Glutamatergic neuron (in vitro differentiated cells): ENCODE measurements around the gene PALLD. TPM values are rescaled to one million over a fixed set of nuclear protein-coding genes. Genes with fewer than 3 reads are reported as not detected.

Experiments used
- DNase-seq: peaks from one replicate; pipeline ENCODE4 v3.0.0; 2022
- H3K27ac Mint-ChIP-seq: one replicate; pipeline ENCODE4 v1.8.0; 2020; ENCODE audit warnings: mild to moderate bottlenecking, mixed read lengths, inconsistent platforms; ENCODE audit not compliant: unreplicated experiment
- H3K27me3 Mint-ChIP-seq: one replicate; pipeline ENCODE4 v1.8.0; 2020; ENCODE audit warnings: mild to moderate bottlenecking, moderate library complexity, mixed read lengths, inconsistent platforms; ENCODE audit not compliant: unreplicated experiment
- H3K36me3 Mint-ChIP-seq: one replicate; pipeline ENCODE4 v1.8.0; 2020; ENCODE audit warnings: mild to moderate bottlenecking, mixed read lengths, inconsistent platforms; ENCODE audit not compliant: unreplicated experiment
- H3K4me1 Mint-ChIP-seq: one replicate; pipeline ENCODE4 v1.8.0; 2020; ENCODE audit warnings: mild to moderate bottlenecking, low read depth, mixed read lengths, inconsistent platforms; ENCODE audit not compliant: unreplicated experiment
- H3K4me3 Mint-ChIP-seq: one replicate; pipeline ENCODE4 v1.8.0; 2020; ENCODE audit warnings: mild to moderate bottlenecking, mixed read lengths, inconsistent platforms; ENCODE audit not compliant: unreplicated experiment
- H3K9me3 Mint-ChIP-seq: one replicate; pipeline ENCODE4 v1.8.0; 2020; ENCODE audit warnings: mild to moderate bottlenecking, moderate library complexity, mixed read lengths, inconsistent platforms; ENCODE audit not compliant: unreplicated experiment
- CTCF ChIP-seq: fragments of 200-600 bp; sonication (generic); IDR thresholded peaks from one replicate; pipeline ENCODE4 v1.5.0; 2021; ENCODE audit not compliant: partially characterized antibody, unreplicated experiment
- total RNA-seq: library from RNA; stranded (reverse); fragmentation: NEBNext Ultra II Directional; extraction: Animal tissue kit (Norgen Biotek cat#: 25700); gene quantifications from one replicate; pipeline ENCODE4 v1.2.1, GENCODE V29; 2021; ENCODE audit not compliant: unreplicated experiment

Gene PALLD
- total RNA-seq, 1 donor from 2014 or later = 37.5 TPM

GRCh38 chr4:168811786-168812651 lies 315.2 kb downstream of the PALLD start:
- Mint-ChIP-seq H3K27me3 (peaks cover 2% of the 10 kb centered on the region), H3K4me1 (peaks cover 17% of the 10 kb centered on the region), H3K36me3 (no peaks in the 10 kb centered on the region), H3K9me3 (peaks cover 3% of the 10 kb centered on the region), H3K4me3 (no peak overlapping the region), H3K27ac (no peak overlapping the region)
- no peak for DNase-seq
- TF ChIP-seq CTCF = no peak

GRCh38 chr4:168812806-168813205 lies 316.0 kb downstream of the PALLD start:
- H3K36me3 Mint-ChIP-seq = no peaks in the 10 kb centered on the region
- no peak overlapping the region for H3K27ac Mint-ChIP-seq
- H3K9me3 Mint-ChIP-seq = peaks cover 3% of the 10 kb centered on the region
- peaks cover 2% of the 10 kb centered on the region for H3K27me3 Mint-ChIP-seq
- peaks cover 17% of the 10 kb centered on the region for H3K4me1 Mint-ChIP-seq
- no peak for DNase-seq
- no peak overlapping the region for H3K4me3 Mint-ChIP-seq
- TF ChIP-seq CTCF = no peak

- peaks cover 3% of the 10 kb centered on the region for H3K9me3 Mint-ChIP-seq
- H3K27ac Mint-ChIP-seq = no peak overlapping the region
- DNase-seq = no peak
- no peak for TF ChIP-seq CTCF
- H3K4me1 Mint-ChIP-seq = peaks cover 17% of the 10 kb centered on the region
- peaks cover 2% of the 10 kb centered on the region for H3K27me3 Mint-ChIP-seq
- H3K36me3 Mint-ChIP-seq = no peaks in the 10 kb centered on the region
- H3K4me3 Mint-ChIP-seq = no peak overlapping the region
These were observed 317.0 kb downstream of the PALLD start for GRCh38 chr4:168813890-168814289.

- no peak for DNase-seq
- Mint-ChIP-seq H3K27me3 (peaks cover 2% of the 10 kb centered on the region), H3K27ac (no peak overlapping the region), H3K4me1 (peaks cover 17% of the 10 kb centered on the region), H3K9me3 (peaks cover 2% of the 10 kb centered on the region), H3K4me3 (no peak overlapping the region), H3K36me3 (no peaks in the 10 kb centered on the region)
- TF ChIP-seq CTCF = no peak
These were observed 318.8 kb downstream of the PALLD start for GRCh38 chr4:168815379-168816345.

GRCh38 chr4:168817370-168817769 lies 320.5 kb downstream of the PALLD start:
- DNase-seq = no peak
- TF ChIP-seq CTCF = no peak
- H3K27ac Mint-ChIP-seq = no peak overlapping the region
- H3K9me3 Mint-ChIP-seq = no peaks in the 10 kb centered on the region
- H3K36me3 Mint-ChIP-seq = no peaks in the 10 kb centered on the region
- peaks cover 2% of the 10 kb centered on the region for H3K27me3 Mint-ChIP-seq
- H3K4me1 Mint-ChIP-seq = peaks cover 11% of the 10 kb centered on the region
- no peak overlapping the region for H3K4me3 Mint-ChIP-seq
